ENCODE data around the gene C5AR2. TPM values are rescaled to one million over a fixed set of nuclear protein-coding genes. Genes with fewer than 3 reads are reported as not detected.
"Not testable (repeated sequence)": the region's sequence is repeated elsewhere in the genome, so short reads cannot be mapped to it uniquely, and the experiment has no call there.

C5AR2 gene
- total RNA-seq, 1 donor from 2014 or later = under 0.01 TPM

DNA sequence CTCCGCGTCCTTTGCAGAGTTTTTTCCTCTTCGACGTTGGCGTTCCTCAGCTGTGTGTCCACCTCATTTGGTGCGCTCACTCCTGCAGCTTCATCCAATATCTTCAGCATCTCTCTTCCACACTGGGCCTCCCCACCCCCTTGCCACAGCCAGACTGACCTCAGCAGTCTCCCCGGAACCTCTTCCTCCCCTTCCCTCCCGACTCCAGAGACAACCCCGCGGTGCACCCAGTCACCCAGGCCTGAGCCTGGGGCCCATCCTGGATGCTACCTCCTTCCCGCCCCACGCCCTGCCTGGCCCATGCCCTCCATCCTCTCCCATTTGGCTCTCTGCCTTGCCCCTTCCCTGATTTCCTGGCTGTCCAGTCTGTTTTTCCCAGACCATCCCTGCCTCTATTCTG, 8.1 kb upstream of the C5AR2 start:
- DNase-seq = no peak

DNA sequence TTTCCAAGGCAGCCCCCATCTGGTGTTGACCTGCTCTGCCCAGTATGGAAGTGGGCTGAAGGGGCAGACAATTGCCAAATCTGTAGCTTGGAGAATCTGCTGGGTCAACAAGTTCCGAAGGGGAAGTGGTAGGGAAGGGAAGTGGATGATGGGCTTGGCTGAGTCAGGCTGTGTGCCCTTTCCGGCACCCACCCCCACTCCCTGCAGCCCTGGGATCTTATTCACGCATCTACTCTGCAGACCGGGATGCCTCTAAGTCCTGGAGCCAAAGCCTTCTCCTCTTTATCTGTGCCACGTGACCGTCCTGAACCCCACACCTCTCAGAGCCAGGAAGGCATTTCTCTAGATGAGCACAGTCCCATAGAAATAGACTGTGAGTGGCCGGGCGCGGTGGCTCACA, 7.5 kb upstream of the C5AR2 start:
- DNase-seq = peak; percentile 40

DNA sequence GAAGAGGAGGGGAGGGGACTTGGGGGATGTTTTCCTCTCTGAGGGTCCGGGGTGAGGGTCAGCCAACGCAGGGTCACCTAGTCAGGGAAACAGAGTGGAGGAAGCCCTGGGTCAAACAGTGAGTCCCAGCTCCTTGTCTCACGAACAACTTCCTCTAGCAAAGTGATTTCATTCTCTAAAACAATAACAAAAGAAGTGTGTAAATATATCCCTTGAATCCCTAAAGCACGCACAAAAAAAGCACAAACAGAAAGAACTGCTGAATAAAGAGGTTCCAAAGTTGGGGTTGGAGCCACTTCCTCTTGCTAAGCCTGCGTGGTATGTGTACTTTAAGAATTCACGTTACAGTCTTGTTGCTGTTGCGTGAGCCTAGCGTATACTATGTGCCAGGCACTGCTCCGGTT, 1.5 kb upstream of the C5AR2 start:
- DNase-seq = peak; percentile 49

DNA sequence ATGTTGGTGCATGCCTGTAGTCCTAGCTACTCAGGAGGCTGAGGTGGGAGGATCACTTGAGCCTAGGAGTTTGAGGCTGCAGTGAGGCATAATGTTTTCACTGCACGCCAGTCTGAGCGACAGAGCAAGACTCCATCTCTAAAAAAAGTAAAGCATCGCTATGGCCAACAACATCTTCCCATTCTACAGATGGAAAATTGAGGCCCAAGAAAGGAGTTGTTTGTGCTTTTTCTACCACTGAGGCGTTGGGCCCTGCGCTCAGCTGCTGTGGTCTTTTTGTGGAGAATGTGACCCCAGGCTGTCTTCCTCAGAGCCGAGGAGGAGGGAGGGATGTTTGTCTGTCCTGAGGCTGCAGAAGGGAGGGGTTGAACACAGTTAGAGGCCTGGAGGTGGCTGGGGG, 485 bp upstream of the C5AR2 start:
- no peak for DNase-seq

DNA sequence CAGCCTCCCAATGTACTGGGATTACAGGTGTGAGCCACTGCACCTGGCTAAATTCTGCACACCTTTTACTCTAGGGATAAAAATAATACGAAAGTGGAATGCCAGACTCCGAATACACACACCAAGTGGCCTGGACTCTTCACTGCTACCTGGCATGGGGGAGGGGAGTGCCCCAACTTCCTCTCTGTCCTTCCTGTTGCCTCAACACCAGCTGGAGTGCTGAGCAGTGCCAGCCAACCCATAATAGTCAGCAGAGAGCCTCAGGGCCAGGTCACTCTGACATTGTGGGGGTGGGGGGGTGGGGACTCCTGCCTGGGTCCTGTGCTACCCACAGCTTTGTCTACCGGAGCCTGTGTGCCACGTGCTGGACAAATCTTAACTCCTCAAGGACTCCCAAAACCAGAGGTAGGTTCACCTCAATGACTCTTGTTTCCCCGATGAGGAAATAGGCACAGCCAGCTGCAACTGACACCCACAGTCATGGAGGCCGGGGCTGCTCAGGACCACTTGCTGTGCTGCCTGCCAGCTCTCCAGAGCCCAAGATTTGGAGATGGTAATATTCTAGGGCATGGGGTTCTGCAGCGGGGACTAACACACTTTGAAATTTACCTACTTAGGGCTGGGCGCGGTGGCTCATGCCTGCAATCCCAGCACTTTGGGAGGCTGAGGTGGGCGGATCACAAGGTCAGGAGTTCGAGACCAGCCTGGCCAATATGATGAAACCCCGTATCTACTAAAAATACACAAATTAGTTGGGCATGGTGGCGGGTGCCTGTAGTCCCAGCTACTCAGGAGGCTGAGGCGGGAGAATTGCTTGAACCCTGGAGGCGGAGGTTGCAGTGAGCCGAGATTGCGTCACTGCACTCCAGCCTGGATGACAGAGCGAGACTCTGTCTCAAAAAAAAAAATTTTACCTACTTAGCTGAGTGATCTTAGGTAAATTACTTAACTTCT, 5.1 kb downstream of the C5AR2 start:
- not testable (repeated sequence) for DNase-seq

DNA sequence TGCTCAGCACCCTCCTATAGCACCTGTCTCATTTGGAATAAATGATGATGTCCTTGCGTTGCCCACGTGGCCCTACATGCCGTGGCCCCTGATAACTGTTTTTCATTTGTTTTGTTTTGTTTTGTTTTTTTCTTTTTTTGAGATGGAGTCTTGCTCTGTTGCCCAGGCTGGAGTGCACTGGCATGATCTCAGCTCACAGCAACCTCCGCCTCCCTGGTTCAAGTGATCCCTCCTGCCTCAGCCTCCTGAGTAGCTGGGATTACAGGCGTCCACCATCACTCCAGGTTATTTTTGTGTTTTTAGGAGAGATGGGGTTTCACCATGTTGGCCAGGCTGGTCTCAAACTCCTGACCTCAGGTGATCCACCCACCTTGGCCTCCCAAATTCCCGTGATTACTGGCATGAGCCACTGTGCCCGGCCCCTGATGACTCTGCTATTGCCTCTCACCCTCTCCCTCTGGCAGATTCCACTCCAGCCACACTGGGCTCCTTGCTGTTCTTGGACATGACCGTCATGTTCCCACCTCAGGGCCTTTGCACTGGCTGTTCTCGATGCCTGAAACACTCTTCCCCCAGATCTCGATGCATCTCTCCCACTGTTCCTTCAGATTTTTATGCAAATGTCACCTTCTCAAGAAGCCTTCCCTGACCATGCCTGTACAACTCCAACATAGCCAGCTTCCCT, 7.4 kb downstream of the C5AR2 start:
- no peak for DNase-seq

DNA sequence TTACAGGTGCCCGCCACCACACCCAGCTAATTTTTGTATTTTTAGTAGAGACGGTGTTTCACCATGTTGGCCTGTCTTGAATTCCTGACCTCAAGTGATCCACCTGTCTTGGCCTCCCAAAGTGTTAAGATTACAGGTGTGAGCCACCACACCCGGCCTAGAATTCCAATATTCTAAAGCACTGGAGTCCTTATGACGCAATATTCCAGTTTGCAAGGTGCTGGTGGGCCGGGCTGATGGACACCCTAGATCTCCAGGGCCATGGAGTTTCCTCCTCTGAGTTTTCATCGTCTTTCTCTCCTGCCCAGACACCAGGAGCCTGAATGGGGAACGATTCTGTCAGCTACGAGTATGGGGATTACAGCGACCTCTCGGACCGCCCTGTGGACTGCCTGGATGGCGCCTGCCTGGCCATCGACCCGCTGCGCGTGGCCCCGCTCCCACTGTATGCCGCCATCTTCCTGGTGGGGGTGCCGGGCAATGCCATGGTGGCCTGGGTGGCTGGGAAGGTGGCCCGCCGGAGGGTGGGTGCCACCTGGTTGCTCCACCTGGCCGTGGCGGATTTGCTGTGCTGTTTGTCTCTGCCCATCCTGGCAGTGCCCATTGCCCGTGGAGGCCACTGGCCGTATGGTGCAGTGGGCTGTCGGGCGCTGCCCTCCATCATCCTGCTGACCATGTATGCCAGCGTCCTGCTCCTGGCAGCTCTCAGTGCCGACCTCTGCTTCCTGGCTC, 8.7 kb downstream of the C5AR2 start:
- DNase-seq = no peak

DNA sequence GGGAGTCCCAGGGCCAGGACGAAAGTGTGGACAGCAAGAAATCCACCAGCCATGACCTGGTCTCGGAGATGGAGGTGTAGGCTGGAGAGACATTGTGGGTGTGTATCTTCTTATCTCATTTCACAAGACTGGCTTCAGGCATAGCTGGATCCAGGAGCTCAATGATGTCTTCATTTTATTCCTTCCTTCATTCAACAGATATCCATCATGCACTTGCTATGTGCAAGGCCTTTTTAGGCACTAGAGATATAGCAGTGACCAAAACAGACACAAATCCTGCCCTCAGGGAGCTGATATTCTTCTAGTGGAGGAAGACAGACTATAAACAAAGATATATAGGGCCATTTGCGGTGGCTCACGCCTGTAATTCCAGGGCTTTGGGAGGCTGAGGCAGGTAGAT, 9.8 kb downstream of the C5AR2 start:
- no peak for DNase-seq

DNA sequence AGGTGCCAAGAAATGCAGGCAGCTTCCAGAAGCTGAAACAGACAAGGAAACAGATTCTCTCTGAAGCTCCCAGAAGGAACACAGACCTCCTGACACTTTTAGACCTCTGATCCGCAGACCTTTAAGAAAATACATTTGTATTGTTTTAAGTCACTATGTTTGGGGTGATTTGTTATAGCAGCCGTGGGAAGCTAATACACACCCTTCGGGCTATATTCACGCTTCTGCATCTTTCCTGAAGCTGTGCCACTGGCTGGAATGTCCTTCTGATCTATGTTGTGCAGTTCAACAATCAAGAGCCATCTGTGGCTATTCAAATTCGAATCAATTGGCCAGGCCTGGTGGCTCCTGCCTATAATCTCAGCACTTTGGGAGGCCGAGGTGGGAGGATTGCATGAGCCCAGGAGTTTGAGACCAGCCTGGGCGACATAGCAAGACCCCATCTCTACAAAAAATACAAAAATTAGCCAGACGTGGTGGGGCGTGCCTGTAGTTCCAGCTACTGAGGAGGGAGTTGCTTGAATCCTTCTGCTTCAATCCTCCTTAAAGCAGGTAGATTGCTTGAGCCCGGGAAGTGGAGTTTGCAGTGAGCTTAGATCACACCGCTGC, 11.3 kb downstream of the C5AR2 start:
- no peak for DNase-seq

DNA sequence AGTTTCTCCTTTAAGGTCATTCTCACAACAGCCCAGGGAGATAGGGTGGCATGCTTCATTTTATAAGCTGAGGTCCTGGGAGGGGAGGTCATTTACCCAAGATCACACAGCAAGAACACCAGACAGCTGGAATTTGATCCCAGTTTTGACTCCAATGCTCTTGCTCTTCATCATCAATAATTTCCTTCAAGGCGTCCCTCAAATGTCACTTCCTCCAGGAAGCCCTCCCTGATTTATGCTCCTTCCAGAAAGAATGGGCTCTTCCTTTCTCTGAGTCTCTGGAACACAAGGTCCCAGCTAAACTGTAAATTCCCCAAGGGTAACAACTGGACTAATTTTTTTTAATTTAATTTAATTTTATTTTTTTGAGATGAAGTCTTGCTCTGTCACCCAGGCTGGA, 12.4 kb downstream of the C5AR2 start:
- no peak for DNase-seq

DNA sequence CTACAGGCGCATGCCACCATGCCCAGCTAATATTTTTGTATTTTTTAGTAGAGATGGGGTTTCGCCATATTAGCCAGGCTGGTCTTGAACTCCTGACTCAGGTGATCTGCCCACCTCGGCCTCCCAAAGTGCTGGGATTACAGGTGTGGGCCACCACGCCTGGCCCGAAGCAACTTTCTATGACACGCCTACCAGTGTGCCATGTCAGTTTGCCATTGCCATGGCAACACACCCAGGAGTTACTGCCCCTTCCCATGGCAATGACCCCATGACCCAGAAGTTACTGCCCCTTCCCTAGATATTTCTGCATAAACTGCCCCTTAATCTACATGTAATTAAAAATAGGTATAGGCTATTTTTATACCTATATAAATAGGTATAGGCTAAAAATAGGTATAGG, 14.0 kb downstream of the C5AR2 start:
- not testable (repeated sequence) for DNase-seq

DNA sequence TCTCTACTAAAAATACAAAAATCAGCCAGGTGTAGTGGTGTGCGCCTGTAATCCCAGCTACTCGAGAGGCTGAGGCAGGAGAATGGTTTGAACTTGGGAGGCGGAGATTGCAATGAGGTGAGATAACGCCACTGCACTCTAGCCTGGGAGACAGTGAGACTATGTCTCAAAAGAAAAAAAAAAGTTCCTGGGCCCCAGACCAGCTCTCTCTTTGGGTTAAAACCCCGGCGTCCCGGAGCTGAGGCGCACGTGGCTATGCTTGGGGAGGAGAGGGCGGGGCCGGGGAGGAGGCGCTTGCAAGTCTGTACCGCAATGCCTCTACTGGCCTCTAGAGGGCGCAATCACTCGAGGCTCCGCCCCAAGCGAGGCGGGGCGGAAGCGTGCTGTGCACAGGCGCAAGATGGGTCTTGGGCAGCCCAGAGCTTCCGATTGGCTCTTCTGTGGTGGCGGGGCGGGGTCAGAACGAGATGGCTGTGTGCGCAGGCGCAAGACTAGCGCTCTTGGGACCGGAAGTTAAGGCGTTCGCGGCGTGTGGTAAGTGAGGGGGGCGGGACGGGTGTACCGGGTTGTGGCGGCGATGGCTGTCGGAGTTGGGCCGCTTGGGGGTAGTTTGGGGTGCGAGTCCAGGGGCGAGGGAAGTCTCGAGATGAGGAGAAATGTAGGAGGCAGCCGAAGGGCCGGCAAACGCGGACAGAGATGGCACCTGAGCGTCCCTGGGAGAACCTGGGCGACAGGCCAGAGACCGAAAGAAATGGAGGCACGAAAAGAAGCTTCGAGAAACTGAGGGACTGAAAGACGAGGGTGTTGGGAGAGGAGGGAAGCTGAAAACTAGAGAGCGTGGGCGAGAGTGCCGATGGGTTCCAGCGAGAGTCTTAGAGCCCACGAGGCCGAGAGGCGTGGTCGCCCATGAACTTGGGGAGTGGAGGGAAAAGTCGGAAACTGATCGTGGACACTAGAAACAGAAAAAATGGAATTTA, 17.1 kb downstream of the C5AR2 start, which contains the start of gene DHX34:
TSS of gene DHX34 (plus strand) at position 497 of the 977 bp plus-strand sequence. CDS start 3,716 bp downstream, outside the sequence.
- peak; percentile 100 for DNase-seq

DNA sequence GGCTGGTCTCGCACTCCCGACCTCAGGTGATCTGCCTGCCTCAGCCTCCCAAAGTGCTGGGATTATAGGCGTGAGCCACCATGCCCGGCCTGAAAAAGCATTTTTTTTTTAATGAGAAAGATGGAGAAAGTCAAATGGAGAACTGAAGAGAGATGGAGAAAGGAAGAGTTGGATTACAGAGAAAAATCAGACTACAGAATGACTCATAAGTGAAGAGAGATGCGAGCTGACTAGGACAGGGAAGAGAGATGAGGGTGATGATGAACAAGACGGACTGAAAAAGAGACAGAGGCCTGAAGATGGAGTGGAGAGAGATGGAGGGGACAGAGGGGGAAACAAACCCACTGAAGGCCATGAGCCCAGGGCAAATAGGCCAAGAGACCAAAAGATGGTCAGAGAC, 18.7 kb downstream of the C5AR2 start:
- DNase-seq = no peak

DNA sequence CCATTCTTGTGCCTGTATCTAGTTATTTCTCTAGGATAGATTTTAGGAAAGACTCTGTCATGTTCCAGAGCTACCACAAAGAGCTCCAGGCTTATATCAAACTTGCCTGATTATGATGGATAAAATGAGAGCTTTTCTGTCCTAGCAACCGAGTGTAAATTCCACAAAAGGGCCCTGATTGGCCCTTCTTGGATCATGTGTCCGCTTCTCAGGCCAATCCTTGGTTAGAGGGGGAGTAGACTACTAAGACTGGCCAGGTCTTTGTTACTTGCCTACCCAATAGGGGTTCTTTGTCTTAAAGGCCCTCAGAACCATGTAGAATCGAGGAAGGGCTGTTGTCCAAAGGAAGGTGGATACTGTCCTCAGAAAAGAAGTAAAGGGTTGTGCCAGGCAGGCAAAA, 19.6 kb downstream of the C5AR2 start:
- DNase-seq = peak; percentile 68

DNA sequence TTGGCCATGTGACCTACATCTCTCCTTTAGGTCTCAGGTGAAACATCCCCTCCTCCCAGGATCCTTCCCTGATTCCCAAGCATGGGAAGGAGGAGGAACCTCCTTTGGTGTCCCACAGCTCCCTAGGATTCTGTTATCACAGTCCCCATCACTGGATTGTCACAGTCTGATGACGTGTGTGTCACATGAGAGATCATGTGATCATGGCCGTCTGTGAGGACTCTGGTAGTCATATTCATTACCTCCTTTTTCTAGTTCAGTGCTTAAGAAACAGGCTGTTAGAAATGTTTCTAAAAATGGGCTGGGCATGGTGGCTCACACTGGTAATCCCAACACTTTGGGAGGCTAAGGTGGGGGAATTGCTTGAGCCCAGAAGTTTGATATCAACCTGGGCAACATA, 20.1 kb downstream of the C5AR2 start:
- DNase-seq = no peak

DNA sequence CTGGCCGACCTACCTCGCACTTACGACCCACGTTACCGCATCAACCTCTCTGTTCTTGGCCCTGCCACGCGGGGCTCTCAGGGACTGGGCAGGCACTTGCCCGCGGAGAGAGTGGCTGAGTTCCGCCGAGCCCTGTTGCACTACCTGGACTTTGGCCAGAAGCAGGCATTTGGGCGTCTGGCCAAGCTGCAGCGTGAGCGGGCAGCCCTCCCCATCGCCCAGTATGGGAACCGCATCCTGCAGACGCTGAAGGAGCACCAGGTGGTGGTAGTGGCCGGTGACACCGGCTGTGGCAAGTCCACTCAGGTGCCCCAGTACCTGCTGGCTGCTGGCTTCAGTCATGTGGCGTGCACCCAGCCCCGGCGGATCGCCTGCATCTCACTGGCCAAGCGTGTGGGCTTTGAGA, 21.3 kb downstream of the C5AR2 start:
- DNase-seq = no peak

DNA sequence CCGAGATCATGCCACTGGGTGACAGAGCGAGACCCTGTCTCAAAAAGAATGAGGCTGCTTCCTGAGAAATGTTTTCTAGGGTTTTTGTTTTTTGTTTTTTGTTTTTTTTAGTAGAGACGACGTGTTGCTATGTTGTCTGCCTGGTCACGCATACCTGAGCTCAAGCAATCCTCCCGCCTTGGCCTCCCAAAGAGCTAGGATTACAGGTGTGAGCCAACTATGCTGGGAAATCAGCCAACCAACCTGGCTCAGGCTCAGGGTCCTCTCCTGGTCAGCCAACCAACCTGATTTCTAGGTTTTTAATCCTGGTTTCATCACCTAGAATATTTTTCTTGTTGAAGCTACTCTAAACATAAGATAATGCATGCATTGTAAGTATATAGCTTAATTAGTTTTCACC, 24.9 kb downstream of the C5AR2 start:
- DNase-seq = no peak

DNA sequence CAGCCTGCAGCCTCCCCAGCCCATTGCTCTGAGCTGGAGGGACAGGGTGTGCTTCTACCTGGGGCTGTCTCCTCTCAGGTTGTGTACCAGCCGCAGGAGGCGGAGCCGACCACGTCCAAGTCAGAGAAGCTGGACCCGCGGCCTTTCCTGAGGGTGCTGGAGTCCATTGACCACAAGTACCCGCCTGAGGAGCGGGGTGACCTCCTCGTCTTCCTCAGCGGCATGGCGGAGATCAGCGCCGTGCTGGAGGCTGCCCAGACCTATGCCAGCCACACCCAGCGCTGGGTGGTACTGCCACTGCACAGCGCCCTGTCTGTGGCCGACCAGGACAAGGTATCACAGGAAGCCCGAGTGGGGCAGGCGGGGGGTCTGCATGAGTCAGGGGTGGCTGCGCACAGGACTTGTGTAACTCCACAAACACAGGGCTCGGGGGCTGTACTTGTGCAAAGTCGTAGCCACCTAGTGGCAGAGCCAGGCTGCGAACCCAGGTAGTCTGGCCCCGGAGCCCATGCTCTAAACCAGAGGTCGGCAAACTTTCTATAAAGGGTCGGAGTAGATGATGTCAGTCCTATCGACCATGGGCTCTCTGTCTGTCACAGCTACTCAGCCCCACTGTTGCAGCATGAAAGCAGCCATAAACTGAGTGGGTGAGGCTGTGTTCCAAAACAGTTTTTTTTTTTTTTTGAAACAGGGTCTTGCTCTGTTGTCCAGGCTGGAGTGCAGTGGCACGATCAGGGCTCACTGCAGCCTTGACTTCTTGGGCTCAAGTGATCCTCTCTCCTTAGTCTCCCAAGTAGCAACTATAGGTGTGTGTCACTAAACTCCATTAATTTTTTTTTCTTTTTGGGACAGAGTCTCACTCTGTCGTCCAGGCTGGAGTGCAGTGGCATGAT, 26.1 kb downstream of the C5AR2 start:
- peak; percentile 26 for DNase-seq

DNA sequence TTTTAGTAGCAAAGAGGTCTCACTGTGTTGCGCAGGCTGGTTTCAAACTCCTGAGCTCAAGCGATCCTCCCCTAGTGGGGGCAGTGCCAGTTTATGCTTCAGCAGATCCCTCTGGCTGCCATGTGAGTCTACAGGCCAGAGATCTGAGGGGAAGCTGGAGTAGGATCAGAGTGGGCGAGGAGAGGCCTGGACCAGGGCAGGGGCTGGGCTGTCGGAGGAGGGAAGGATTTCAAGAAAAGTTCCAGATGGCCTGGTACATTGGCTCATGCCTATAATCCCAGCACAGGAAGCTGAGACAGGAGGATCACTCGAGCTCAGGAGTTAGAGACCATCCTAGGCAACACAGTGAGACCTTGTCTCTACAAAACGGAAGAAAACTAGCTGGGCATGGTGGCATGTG, 27.0 kb downstream of the C5AR2 start:
- no peak for DNase-seq

DNA sequence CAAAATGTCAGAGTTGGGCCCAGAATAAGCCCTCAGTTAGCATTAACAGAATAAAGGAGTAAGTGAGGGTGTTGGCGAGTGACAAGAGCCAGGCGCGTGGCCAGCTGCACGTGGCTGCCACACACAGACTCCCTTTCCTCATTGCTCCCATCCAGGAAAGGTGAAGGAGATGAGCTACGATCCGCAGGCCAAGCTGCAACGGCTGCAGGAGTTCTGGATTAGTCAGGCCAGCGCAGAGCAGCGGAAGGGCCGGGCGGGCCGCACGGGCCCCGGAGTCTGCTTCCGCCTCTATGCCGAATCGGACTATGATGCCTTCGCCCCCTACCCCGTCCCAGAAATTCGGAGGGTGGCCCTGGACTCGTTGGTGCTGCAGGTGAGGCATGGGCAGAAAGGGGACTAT, 30.3 kb downstream of the C5AR2 start:
- DNase-seq = no peak
